GM19035 (cell line): ENCODE measurements around the gene NAPSA.

Source experiments
- ATAC-seq: cut with Tn5 transposase; IDR thresholded peaks from one replicate; pipeline ENCODE4 v1.9.1; 2021; ENCODE audit not compliant: unreplicated experiment

Gene NAPSA

GRCh38 chr19:50318438-50318837 is 47.0 kb downstream of the NAPSA start:
- ATAC-seq = no peak

- no peak for ATAC-seq
These were observed 48.3 kb downstream of the NAPSA start for GRCh38 chr19:50317115-50317514.

- no peak for ATAC-seq
These were observed 49.5 kb downstream of the NAPSA start for GRCh38 chr19:50315773-50316448.

- no peak for ATAC-seq
These were observed 50.4 kb downstream of the NAPSA start for GRCh38 chr19:50314724-50315708.

- ATAC-seq = no peak
These were observed 51.5 kb downstream of the NAPSA start for GRCh38 chr19:50313812-50314536.

- no peak for ATAC-seq
These were observed 52.2 kb downstream of the NAPSA start for GRCh38 chr19:50312967-50313811.

- ATAC-seq = no peak
These were observed 53.5 kb downstream of the NAPSA start for GRCh38 chr19:50311723-50312635.

GRCh38 chr19:50310759-50311465 is 54.5 kb downstream of the NAPSA start:
- no peak for ATAC-seq

GRCh38 chr19:50309396-50310125 is 55.9 kb downstream of the NAPSA start:
- no peak for ATAC-seq

- no peak for ATAC-seq
These were observed 56.4 kb downstream of the NAPSA start for GRCh38 chr19:50308991-50309390.
